Naive thymus-derived CD8-positive, alpha-beta T cell (primary cell): ENCODE data around the gene CDC27. TPM values are rescaled to one million over a fixed set of nuclear protein-coding genes. Genes with fewer than 3 reads are reported as not detected.
"Not testable (repeated sequence)": the region's sequence is repeated elsewhere in the genome, so short reads cannot be mapped to it uniquely, and the experiment has no call there.

ENCODE experiments used
- ATAC-seq, 2 donors: fragments of 150-1000 bp; cut with Tn5 transposase in 1 of 2; sonication (Bioruptor Pico), chemical (Tn5 transposase) in 1 of 2; 1 replicate in 1 of 2; 2 replicates in 1 of 2; pipeline ENCODE4 v1.10.0; 2021; ENCODE audit warnings: mild to moderate bottlenecking in 2 of 2, moderate library complexity in 2 of 2
- POLR2A ChIA-PET: fragments of 350-600 bp; sonication (Branson Sonifier 250); formaldehyde crosslinking; loops from one replicate; lab custom pipeline; 2021; ENCODE audit warnings: antibody characterized with exemption; lab: Charles Lee
- DNase-seq, 10 donors: peaks; one replicate each; pipeline versions ENCODE4 v3.0.0 to v3.0.0-alpha.2; 2020 to 2022
- H3K27ac Mint-ChIP-seq, 10 donors: one replicate each; pipeline ENCODE4 v1.8.0; 2020 to 2022; ENCODE audit warnings: mild to moderate bottlenecking in 10 of 10, mixed read lengths in 10 of 10, moderate library complexity in 4 of 10, inconsistent platforms in 1 of 10
- H3K27me3 Mint-ChIP-seq, 5 donors: one replicate each; pipeline ENCODE4 v1.8.0; 2021 to 2022; ENCODE audit warnings: mixed read lengths in 5 of 5
- H3K36me3 Mint-ChIP-seq, 3 donors: one replicate each; pipeline ENCODE4 v1.8.0; 2020 to 2022; ENCODE audit warnings: mixed read lengths in 3 of 3, mild to moderate bottlenecking in 2 of 3, inconsistent platforms in 1 of 3
- H3K4me1 Mint-ChIP-seq, 4 donors: one replicate each; pipeline ENCODE4 v1.8.0; 2021 to 2022; ENCODE audit warnings: mixed read lengths in 4 of 4
- H3K4me3 Mint-ChIP-seq, 10 donors: one replicate each; pipeline ENCODE4 v1.8.0; 2020 to 2022; ENCODE audit warnings: mild to moderate bottlenecking in 10 of 10, mixed read lengths in 10 of 10, moderate library complexity in 6 of 10, inconsistent platforms in 1 of 10
- H3K9me3 Mint-ChIP-seq, 9 donors: one replicate each; pipeline ENCODE4 v1.8.0; 2020 to 2022; ENCODE audit warnings: mixed read lengths in 9 of 9, mild to moderate bottlenecking in 3 of 9, inconsistent platforms in 1 of 9, moderate library complexity in 1 of 9
- polyA plus RNA-seq, 3 donors: library from polyadenylated mRNA; unstranded; fragments of 300-500 nt; fragmentation: Illumina TruSeq; gene quantifications; one replicate each; pipeline ENCODE4 v1.2.3, GENCODE V29; 2021
- total RNA-seq, 8 experiments: library from RNA in 2 of 8; stranded (reverse) in 2 of 8; gene quantifications; one replicate each; pipeline ENCODE4 v1.2.3 and lab custom pipeline; 2021 to 2026

Gene CDC27
- total and polyA plus RNA-seq, 5 experiments from 2014 or later = 55.8 to 77.0 (median 70.7) TPM

DNA sequence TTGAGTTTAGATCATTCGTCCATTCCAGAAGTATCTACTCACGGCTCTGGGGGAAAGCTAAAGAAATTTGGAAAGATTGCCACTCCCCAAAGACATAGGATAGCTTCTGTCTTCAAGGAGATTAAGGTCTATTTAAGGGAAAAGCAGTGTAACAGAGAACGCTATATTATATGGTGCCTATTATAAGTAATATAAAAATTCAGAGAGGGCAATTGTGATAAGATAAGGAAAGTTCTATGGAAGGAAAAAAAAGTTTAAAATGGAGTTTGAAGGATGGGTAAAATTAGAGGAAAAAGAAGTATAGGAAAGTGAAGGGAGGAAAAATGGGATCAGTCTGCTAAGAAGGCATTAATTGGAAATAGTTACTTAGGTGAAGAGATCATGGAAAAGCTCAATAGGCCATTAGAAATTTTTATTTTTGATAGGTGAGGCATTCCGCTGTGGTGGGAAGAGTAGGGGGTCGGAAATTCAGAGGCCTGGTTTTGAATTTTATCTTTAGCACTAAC is 690 bp upstream of the CDC27 start:
- POLR2A ChIA-PET = interaction anchor here (0.7 to 2.3 kb wide), 5 partner anchors 9 to 230 kb away, joined by 3 to 10 read pairs (median 7); no protein-coding TSS in a partner anchor
- Mint-ChIP-seq H3K27me3 (no peaks in the 10 kb centered on the region), H3K27ac (peak overlapping the region; percentile 86 to 97 (median 96)), H3K4me3 (peak overlapping the region; percentile 93 to 97 (median 95)), H3K36me3 (peaks cover 0 to 8% (median 0%) of the 10 kb centered on the region in 3 donors), H3K4me1 (peaks cover 22 to 48% (median 33%) of the 10 kb centered on the region in 4 donors), H3K9me3 (no peaks in the 10 kb centered on the region)
- no peak for DNase-seq
- ATAC-seq = no peak

DNA sequence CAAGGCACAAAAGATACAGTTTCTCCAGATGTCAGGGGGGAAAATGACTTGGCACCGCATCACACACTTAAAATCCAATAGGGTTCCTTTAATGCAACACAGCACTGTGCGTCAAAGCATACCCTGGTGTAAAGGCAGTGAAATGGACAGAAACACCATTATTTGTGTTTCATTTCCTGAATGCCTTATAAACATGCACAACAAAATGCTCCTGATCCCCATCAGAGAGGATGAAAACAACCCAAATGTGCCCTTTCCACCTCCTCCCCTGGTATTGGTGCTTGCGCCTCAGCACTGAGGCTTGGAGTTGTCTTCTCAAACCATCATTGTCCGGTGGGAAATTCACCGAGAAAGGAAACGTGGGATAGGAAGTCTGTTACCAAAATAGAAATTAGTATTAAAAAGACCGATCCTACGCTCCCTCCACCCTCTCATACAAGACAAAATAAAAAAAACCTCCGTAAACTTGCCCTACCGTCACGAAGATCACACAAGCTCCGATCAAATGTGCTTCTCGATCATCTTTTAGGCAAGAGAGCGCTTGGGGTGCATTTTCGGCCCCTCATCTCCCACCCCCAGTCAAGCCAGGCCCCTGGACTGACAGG is 722 bp downstream of the CDC27 start:
- POLR2A ChIA-PET = interaction anchor here (2.3 kb wide), 1 partner anchor 15 kb away, joined by 10 read pairs; no protein-coding TSS in a partner anchor
- peak in 2 of 10 donors; percentile 2 to 11 for DNase-seq

DNA sequence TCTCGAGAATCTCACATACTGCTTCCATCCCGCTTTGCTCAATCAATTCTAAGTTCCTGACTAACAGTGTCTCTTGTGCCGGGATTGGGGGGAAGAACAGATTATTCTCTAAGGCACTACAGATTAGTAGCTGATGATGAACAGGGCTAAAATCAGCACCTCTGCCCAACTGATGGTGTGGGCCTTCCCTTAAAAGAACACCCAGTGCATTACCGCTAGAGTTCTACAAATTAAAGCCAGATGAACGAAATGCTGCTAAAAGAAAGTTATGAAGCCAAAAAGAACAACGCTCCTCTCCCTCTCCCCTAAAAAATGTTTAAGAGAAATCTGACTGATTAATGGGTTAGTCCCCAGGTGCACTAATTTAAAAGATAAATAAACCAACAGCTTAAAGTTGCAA is 4.4 kb downstream of the CDC27 start:
- no peaks in the 10 kb centered on the region for H3K9me3 Mint-ChIP-seq
- H3K27ac Mint-ChIP-seq = no peak overlapping the region
- H3K4me3 Mint-ChIP-seq = peak overlapping the region in 2 of 10 donors; percentile 10 to 26
- H3K4me1 Mint-ChIP-seq = peaks cover 32 to 65% (median 59%) of the 10 kb centered on the region in 4 donors
- no peak for ATAC-seq
- H3K27me3 Mint-ChIP-seq = no peaks in the 10 kb centered on the region
- POLR2A ChIA-PET = interaction anchor here (0.8 to 1.5 kb wide), 2 partner anchors 15 to 21 kb away, joined by 3 to 4 read pairs; no protein-coding TSS in a partner anchor
- H3K36me3 Mint-ChIP-seq = peaks cover 0 to 38% (median 0%) of the 10 kb centered on the region in 3 donors
- no peak for DNase-seq

More for the DNA sequence above, 722 bp downstream of the CDC27 start:
- H3K27ac Mint-ChIP-seq = peak overlapping the region; percentile 86 to 97 (median 96)
- H3K4me1 Mint-ChIP-seq = peaks cover 28 to 62% (median 46%) of the 10 kb centered on the region in 4 donors
- no peak for ATAC-seq
- no peaks in the 10 kb centered on the region for H3K9me3 Mint-ChIP-seq
- H3K36me3 Mint-ChIP-seq = peaks cover 0 to 12% (median 0%) of the 10 kb centered on the region in 3 donors
- H3K27me3 Mint-ChIP-seq = no peaks in the 10 kb centered on the region
- H3K4me3 Mint-ChIP-seq = peak overlapping the region; percentile 93 to 97 (median 95)

DNA sequence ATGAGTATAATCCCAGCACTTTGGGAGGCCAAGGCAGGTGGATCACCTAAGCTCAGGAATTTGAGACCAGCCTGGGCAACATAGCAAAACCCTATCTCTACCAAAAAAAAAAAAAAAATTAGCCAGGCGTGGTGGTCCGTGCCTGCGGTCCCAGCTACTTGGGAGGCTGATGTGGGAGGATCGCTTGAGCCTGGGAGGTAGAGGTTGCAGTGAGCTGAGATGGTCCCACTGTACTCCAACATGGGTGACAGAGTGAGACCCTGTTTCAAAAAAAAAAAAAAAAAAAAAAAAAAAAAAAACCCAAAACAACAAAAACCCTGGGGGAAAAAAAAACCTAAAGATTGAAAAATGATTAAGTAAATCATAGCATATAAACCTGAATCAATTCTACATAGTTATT is 8.1 kb downstream of the CDC27 start:
- not testable (repeated sequence) for DNase-seq, H3K27ac Mint-ChIP-seq, ATAC-seq, H3K4me3 Mint-ChIP-seq, H3K27me3 Mint-ChIP-seq, H3K9me3 Mint-ChIP-seq
- POLR2A ChIA-PET = interaction anchor here (0.6 to 1.2 kb wide), 2 partner anchors 9 to 469 kb away, joined by 3 to 9 read pairs; no protein-coding TSS in a partner anchor
- Mint-ChIP-seq H3K4me1 (peaks cover 25 to 63% (median 57%) of the 10 kb centered on the region in 4 donors), H3K36me3 (peaks cover 0 to 66% (median 4%) of the 10 kb centered on the region in 3 donors)

DNA sequence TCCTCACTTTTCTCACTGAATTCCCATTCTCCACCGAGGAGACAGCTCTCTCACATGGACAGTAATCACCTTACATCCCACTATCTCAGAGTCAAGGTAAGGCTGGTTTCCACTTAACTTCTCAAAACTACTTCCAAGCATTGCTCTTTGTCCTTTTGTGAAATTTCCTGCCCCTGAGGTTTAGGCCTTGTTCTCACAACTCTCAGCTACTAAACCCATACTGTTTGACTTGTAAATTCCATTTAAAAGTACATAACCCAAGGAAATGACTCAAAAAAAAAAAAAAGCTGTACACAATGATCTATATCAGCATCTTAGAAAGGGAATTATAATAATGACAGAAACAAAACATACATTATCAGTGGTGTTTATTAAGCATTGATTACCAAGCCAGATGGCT is 8.8 kb downstream of the CDC27 start:
- Mint-ChIP-seq H3K27ac (peak overlapping the region in 1 of 10 donors; percentile 2), H3K9me3 (no peaks in the 10 kb centered on the region), H3K27me3 (no peaks in the 10 kb centered on the region), H3K36me3 (peaks cover 0 to 64% (median 4%) of the 10 kb centered on the region in 3 donors), H3K4me3 (peak overlapping the region in 1 of 10 donors; percentile 31), H3K4me1 (peaks cover 24 to 65% (median 58%) of the 10 kb centered on the region in 4 donors)
- no peak for DNase-seq
- POLR2A ChIA-PET = interaction anchor here (0.6 to 1.2 kb wide), 2 partner anchors 9 to 470 kb away, joined by 3 to 9 read pairs; no protein-coding TSS in a partner anchor
- no peak for ATAC-seq

DNA sequence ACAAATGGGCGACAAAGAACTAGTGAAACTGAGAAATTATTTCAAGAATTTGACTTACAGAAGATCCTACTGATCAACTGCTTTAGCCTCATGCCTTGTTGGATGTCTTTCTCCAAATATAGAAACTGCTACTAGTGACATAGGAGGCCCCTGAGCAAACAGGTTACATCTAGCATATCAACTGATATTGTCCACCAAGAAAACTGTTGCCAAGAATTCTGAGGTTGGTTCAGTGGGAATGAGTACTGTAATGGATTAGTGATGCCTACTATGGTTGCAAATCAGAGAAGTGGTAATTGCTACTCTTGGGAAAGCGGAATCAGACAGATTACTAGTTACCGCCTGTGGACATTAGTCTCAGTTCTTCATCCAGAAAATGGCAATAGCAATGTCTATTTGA is 10.0 kb downstream of the CDC27 start:
- peak overlapping the region in 1 of 10 donors; percentile 15 for H3K27ac Mint-ChIP-seq
- no peaks in the 10 kb centered on the region for H3K9me3 Mint-ChIP-seq
- no peak for DNase-seq
- peaks cover 0 to 66% (median 7%) of the 10 kb centered on the region in 3 donors for H3K36me3 Mint-ChIP-seq
- H3K4me3 Mint-ChIP-seq = no peak overlapping the region
- POLR2A ChIA-PET = no interaction called here
- peaks cover 20 to 64% (median 59%) of the 10 kb centered on the region in 4 donors for H3K4me1 Mint-ChIP-seq
- no peaks in the 10 kb centered on the region for H3K27me3 Mint-ChIP-seq
- ATAC-seq = no peak

DNA sequence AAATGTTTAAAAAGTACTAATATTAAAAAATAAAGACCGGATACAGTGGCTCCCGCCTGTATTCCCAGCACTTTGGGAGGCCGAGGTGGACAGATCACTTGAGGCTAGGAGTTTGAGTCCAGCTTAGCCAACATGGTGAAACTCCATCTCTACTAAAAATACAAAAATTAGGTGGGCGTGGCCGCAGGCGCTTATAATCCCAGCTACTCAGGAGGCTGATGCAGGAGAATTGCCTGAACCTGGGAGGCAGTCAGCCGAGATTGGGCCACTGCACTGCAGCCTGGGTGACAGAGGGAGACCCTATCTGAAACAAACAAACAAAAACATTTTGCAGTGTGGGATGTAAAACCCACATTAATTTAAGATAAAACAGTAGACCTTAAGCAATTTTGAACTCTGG is 11.8 kb downstream of the CDC27 start:
- DNase-seq (no peak), ATAC-seq (no peak)
- H3K4me1 Mint-ChIP-seq = peaks cover 19 to 59% (median 51%) of the 10 kb centered on the region in 4 donors
- peaks cover 0 to 72% (median 9%) of the 10 kb centered on the region in 3 donors for H3K36me3 Mint-ChIP-seq
- H3K27ac Mint-ChIP-seq = peak overlapping the region in 1 of 10 donors; percentile 19
- H3K9me3 Mint-ChIP-seq = no peaks in the 10 kb centered on the region
- H3K4me3 Mint-ChIP-seq = no peak overlapping the region
- POLR2A ChIA-PET = no interaction called here
- no peaks in the 10 kb centered on the region for H3K27me3 Mint-ChIP-seq

DNA sequence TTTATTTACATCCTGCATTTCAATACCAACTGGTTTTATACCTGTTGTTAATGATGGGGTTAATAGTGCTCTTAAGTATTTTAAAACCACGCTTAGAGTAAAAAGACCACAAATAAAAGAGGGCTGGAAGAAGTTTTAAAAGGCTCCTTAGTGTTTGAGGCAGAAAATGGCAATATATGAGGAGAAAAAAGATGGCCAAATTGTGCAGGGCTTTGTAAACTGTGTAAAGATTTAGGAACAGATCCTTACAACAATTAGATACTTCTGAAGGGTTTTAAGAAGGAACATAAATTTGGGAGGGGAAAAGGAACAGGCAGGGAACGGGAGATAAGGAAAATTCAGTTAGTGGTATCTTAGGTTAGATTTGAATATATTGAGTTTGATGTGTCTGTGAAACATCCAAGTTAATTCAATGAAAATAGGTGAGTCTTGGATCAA is 12.7 kb downstream of the CDC27 start:
- no peaks in the 10 kb centered on the region for H3K9me3 Mint-ChIP-seq
- POLR2A ChIA-PET = no interaction called here
- ATAC-seq = no peak
- no peak for DNase-seq
- peak overlapping the region in 4 of 10 donors; percentile 9 to 53 (median 24) for H3K27ac Mint-ChIP-seq
- no peaks in the 10 kb centered on the region for H3K27me3 Mint-ChIP-seq
- peaks cover 14 to 57% (median 44%) of the 10 kb centered on the region in 4 donors for H3K4me1 Mint-ChIP-seq
- H3K4me3 Mint-ChIP-seq = no peak overlapping the region
- peaks cover 0 to 69% (median 9%) of the 10 kb centered on the region in 3 donors for H3K36me3 Mint-ChIP-seq

DNA sequence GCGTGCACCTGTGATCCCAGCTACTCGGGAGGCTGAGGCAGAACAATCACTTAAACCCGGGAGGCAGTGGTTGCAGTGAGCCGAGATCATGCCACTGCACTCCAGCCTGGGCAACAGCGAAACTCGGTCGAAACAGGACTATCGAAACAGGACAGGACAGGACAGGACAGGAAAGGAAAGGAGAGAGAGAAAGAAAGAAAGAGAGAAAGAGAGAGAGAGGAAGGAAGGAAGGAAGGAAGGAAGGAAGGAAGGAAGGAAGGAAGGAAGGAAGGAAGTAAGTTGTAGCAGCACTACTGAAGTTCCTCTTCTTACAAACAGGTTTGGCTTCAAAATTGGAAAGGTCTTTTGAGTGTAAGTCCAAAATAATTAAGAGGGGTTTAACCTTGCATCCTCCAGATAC is 14.3 kb downstream of the CDC27 start:
- peaks cover 11 to 62% (median 39%) of the 10 kb centered on the region in 4 donors for H3K4me1 Mint-ChIP-seq
- H3K9me3 Mint-ChIP-seq, ATAC-seq, POLR2A ChIA-PET, H3K27me3 Mint-ChIP-seq, DNase-seq: not testable (repeated sequence)
- peaks cover 0 to 71% (median 15%) of the 10 kb centered on the region in 3 donors for H3K36me3 Mint-ChIP-seq
- H3K4me3 Mint-ChIP-seq = peak overlapping the region in 4 of 10 donors; percentile 1 to 41 (median 20)
- H3K27ac Mint-ChIP-seq = peak overlapping the region in 6 of 10 donors; percentile 18 to 77 (median 57)

DNA sequence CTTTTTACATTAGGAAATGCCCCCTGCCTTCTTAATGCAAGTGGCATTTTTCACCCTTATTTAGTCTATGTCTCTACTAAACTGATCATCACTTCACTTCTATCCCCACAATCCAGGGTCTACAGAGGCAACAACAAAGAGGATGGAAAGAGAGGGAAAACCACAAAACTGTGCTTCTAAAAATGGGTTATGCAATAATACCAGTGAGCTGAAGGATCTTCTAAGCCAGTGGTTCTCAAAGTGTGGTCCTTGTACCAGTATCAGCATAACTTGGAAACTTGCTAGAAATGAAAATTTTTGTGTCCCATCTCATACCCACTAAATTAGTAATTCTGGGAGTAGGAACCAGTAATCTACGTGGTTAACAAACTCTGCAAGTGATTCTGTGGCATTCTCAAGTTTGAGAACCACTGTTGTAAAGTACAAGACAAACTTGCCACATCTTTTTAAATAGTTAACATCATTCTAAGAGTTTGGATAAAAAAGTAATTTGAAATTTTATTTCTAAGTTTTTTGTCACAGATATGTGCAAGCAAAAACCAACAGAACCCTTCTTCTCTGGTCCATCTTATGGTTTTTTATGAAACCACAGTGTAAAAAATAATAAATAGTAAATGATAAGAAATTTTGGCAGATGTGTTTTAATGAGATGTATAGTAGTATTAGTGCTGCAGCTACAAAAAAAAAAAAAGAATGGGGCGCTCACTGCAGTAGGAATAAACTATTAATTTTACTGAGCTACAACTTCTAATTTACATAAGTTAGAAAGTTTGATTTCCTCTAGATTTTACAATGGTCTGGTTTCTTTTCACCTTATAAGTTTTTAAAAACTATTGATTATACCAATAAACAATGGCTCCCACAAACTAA is 16.2 kb downstream of the CDC27 start:
- no peak for DNase-seq
- H3K27ac Mint-ChIP-seq = peak overlapping the region in 2 of 10 donors; percentile 29 to 91
- no peak overlapping the region for H3K4me3 Mint-ChIP-seq
- no peaks in the 10 kb centered on the region for H3K9me3 Mint-ChIP-seq
- POLR2A ChIA-PET = no interaction called here
- H3K36me3 Mint-ChIP-seq = peaks cover 4 to 75% (median 14%) of the 10 kb centered on the region in 3 donors
- no peaks in the 10 kb centered on the region for H3K27me3 Mint-ChIP-seq
- peaks cover 8 to 54% (median 35%) of the 10 kb centered on the region in 4 donors for H3K4me1 Mint-ChIP-seq
- ATAC-seq = no peak

DNA sequence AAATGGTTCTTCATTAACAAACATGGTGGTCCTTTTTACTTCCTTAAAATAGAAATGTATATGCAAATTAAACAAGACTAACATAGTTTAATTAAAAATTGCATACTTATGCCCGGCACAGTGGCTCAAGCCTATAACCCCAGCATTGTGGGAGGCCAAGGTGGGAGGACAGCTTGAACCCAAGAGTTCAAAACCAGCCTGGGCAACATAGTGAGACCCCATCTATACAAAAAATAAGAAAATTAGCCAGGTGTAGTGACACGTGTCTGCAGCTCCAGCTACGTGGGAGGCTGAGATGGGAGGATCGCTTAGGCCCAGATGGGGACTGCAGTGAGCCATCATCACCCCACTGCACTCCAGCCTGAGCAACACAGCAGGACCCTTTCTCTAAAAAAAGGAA is 18.4 kb downstream of the CDC27 start:
- Mint-ChIP-seq H3K9me3 (no peaks in the 10 kb centered on the region), H3K4me3 (no peak overlapping the region), H3K27ac (peak overlapping the region in 1 of 10 donors; percentile 62), H3K27me3 (no peaks in the 10 kb centered on the region), H3K4me1 (peaks cover 4 to 38% (median 18%) of the 10 kb centered on the region in 4 donors), H3K36me3 (peaks cover 4 to 76% (median 14%) of the 10 kb centered on the region in 3 donors)
- ATAC-seq (no peak), DNase-seq (no peak)
- POLR2A ChIA-PET = interaction anchor here (0.6 kb wide), 1 partner anchor 26 kb away, joined by 4 read pairs; no protein-coding TSS in a partner anchor

DNA sequence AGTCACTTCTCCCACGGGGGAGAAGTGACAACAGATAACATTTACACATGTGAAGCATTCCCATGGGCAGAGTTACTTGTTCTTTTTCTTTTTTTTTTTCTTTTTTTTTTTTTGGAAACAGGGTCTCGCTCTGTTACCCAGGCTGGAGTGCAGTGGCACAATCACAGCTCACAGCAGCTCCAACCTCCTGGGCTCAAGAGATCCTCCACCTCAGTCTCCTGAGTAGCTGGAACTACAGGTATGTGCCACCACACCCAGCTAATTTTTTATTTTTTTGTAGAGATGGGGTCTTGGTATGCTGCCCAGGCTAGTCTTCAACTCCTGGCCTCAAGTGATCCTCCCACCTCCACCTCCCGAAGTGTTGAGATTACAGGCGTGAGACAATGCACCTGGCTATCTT is 20.2 kb downstream of the CDC27 start:
- H3K9me3 Mint-ChIP-seq, H3K4me3 Mint-ChIP-seq, H3K27ac Mint-ChIP-seq, ATAC-seq, DNase-seq, POLR2A ChIA-PET, H3K27me3 Mint-ChIP-seq: not testable (repeated sequence)
- peaks cover 4 to 29% (median 7%) of the 10 kb centered on the region in 4 donors for H3K4me1 Mint-ChIP-seq
- peaks cover 4 to 81% (median 11%) of the 10 kb centered on the region in 3 donors for H3K36me3 Mint-ChIP-seq
